Fibroblast of skin of left quadriceps (primary cell): Measurements from ENCODE around the gene ZMYM4.
A peak's percentile ranks its signal among the peaks of the same experiment; 100 is the strongest.
"Not testable (repeated sequence)": the region's sequence is repeated elsewhere in the genome, so short reads cannot be mapped to it uniquely, and the experiment has no call there.

Experiments used
- DNase-seq, 2 experiments: peaks; one replicate each; pipeline ENCODE4 v3.0.0-alpha.2; 2013; ENCODE audit warnings: low read depth in 2 of 2

The ZMYM4 gene

DNA sequence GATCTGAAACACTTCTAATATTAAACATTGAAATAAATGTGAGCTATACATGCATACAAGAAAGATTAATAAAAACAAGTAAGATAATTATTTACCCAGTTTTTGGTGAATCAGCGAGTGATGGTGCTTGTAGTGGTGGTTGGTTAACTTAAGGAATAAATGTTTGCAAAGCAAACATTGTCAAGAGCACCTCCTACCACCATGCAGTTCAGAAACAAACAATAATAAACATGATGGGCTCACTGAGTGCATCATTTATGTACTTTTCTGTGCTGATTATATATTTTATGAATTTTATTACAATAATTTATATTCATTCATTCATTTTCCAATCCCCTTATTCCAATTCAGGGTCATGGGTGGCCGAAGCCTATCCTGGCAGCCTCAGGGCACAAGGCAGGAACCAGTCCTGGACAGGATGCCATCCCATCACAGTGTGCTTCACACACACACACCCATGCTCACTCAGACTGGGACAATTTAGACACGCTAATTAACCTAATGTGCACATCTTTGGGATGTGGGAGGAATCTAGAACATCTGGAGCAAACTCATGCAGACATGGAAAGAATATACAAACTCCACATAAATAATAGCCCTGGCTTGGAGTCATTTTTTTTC lies 57.8 kb downstream of the ZMYM4 start:
- DNase-seq = no peak

- DNase-seq = not testable (repeated sequence)
Observed at GRCh38 chr1:35331618-35332017, 63.1 kb downstream of the ZMYM4 start.

- no peak for DNase-seq
Observed at GRCh38 chr1:35334485-35334884, 66.0 kb downstream of the ZMYM4 start.

GRCh38 chr1:35340519-35340918 lies 72.0 kb downstream of the ZMYM4 start:
- DNase-seq = no peak

GRCh38 chr1:35345439-35345981 lies 77.0 kb downstream of the ZMYM4 start:
- DNase-seq = no peak

GRCh38 chr1:35350872-35351271 lies 82.4 kb downstream of the ZMYM4 start:
- no peak for DNase-seq

GRCh38 chr1:35359995-35360394 lies 91.5 kb downstream of the ZMYM4 start:
- DNase-seq = no peak

DNA sequence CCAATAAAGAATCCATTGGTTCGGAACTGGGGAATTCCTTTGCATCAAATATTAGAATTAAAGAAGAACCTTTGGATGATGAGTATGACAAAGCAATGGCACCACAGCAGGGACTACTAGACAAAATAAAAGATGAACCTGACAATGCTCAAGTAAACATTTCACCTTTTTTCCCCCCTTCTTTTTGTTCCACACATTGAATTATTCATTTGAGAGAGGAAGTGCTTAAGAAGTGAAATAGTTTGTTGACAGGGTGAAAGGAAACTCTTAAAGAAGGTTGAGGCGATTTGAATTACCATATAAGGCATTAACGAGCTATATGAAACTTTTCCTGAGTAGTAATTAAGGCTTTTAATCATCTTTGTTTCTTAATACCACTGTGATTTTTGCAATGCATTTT lies 93.1 kb downstream of the ZMYM4 start:
- DNase-seq = no peak

- DNase-seq = no peak
Observed at GRCh38 chr1:35364741-35365140, 96.2 kb downstream of the ZMYM4 start.

GRCh38 chr1:35367914-35368313 lies 99.4 kb downstream of the ZMYM4 start:
- no peak for DNase-seq

GRCh38 chr1:35369922-35370671 lies 101.6 kb downstream of the ZMYM4 start:
- peak; percentile 55 to 64 for DNase-seq

DNA sequence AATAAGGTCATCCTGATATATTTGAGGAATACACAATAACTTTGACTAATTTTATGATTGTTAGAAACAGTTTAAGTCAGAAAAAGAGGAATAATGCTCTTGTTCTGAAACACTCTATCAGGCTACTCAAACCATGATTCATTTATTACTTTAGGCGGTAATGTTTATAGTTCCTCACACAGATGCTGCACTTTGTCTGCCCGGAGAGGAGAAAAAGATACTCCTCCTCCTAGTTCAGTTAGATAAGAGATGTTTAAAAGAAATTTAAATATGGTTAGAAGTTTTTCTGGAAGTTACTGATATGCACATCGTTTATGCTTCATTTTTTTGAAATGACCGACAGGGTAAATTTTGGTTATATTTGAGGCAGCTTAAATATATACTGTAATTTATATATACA lies 103.0 kb downstream of the ZMYM4 start:
- DNase-seq = no peak

DNA sequence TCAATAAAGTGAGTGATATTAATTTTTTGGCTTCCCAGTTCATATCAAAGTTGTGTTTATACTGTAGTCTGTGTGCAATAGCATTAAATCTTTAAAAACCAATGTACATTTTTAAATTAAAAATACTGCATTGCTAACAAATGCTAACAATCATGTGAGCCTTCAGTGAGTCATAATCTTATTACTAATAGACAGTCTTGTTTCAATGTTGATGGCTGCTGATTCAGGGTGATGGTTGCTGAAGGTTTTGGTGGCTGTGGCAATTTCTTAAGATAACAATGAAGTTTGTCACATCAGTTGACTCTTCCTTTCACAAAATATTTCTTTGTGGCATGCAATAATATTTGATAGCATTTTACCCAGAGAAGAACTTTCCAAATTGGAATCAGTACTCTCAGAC lies 109.0 kb downstream of the ZMYM4 start:
- peak in 1 of 2 experiments; percentile 0 for DNase-seq

DNA sequence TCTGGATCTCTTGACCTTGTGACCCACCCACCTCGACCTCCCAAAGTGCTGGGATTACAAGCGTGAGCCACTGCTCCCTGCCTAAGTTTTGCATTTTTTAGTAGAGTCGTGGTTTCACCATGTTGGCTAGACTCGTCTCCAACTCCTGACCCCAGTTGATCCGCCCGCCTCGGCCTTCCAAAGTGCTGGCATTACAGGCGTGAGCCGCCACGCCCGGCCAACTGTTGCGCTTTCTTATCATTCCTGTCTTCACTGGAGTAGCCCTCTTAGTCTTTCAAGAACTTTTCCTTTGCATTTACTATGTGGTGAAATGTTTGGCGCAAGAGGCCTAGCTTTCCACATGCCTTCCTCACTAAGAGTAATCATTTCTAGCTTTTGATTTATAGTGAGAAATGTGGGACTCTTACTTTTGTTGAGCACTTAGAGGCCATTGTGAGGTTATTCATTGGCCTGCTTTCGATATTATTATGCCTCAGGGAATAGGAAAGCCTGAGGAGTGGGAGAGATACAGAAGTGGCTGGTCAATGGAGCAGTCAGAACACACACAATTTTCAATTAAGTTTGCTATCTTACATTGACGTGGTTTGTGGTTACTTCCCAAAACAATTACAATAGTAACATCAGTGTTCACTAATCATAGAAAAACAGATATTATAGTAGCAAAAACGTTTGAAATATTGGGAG lies 111.0 kb downstream of the ZMYM4 start:
- DNase-seq = no peak

GRCh38 chr1:35380111-35380510 lies 111.6 kb downstream of the ZMYM4 start:
- not testable (repeated sequence) for DNase-seq

GRCh38 chr1:35382107-35382506 lies 113.6 kb downstream of the ZMYM4 start:
- no peak for DNase-seq

- no peak for DNase-seq
Observed at GRCh38 chr1:35386290-35386689, 117.8 kb downstream of the ZMYM4 start.

- no peak for DNase-seq
Observed at GRCh38 chr1:35386959-35387358, 118.5 kb downstream of the ZMYM4 start.

GRCh38 chr1:35390600-35391494 lies 122.3 kb downstream of the ZMYM4 start:
- peak; percentile 10 for DNase-seq

DNA sequence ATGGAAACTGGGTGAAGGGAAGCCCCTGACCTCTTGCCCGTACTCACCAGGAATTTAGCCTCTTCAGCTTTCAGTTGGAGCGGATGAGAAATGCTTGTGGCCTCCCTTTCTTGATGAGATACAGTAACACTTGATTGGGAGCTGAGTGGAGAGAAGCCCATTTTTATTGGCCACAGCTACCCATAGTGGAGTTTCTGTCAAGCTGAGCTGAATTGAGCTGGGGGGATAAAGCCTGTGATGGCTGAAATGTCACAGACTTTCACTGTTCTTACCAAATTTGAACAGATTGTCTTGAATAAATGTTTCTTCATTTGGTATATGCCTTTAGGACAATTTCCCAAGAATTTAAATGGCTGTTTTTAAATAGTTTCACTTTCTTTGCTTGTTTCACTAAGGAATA lies 125.9 kb downstream of the ZMYM4 start:
- no peak for DNase-seq

DNA sequence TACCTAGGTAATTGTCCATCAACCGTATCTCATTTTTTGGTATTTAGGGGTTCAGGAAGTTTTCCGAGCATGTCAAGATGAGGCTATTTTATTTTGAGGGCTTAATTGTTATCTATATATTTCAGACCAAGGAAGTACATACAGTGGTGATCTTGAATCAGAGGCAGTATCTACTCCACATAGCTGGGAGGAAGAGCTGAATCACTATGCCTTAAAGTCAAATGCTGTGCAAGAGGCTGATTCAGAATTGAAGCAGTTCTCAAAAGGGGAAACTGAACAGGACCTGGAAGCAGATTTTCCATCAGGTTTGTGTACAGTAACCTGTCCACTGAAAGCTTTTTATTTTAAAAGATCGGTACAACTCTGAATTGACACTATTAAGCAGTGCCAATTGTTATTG lies 130.2 kb downstream of the ZMYM4 start:
- DNase-seq = no peak

DNA sequence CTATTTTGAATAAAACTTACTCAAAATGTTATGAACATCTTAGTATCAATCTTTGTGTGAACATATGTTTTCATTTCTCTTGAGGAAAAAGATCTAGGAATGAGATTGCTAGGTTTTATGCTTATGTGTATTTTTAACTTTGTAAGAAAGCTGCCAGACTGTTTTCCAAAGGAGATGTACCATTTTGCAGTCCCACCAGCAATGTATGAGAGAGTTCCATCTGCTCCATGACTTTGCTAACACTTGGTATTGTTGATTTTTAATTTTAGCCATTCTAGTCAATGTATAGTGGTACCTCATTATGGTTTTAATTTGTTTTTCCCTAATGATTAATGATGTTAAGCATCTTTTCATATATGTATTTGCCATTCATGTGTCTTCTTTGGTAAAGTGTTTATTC lies 132.5 kb downstream of the ZMYM4 start:
- DNase-seq = no peak
